GM12878 (cell line): Measurements from ENCODE around the gene CASQ1. TPM values are rescaled to one million over a fixed set of nuclear protein-coding genes. Genes with fewer than 3 reads are reported as not detected.

Experiments used
- ATAC-seq: fragments of 200-7000 bp; cut with Tn5 transposase; 3 replicates; pipeline ENCODE4 v1.9.1; 2020; ENCODE audit warnings: mild to moderate bottlenecking, moderate library complexity
- Bru-seq: library from RNA; stranded (reverse); fragments of 400-500 nt; gene quantifications from one replicate; lab custom pipeline; 2021; lab: Mats Ljungman, UMichigan
- BruChase-seq, 2 experiments: library from RNA; stranded (reverse); fragments of 400-500 nt; gene quantifications; one replicate each; lab custom pipeline; 2021; lab: Mats Ljungman, UMichigan
- BruUV-seq: library from RNA; stranded (reverse); fragments of 400-500 nt; replicated peaks from 2 replicates; lab custom pipeline; 2021; lab: Mats Ljungman, UMichigan
- CTCF ChIA-PET: fragments of 300-600 bp; sonication (Branson Sonifier 250); formaldehyde crosslinking; extraction: SDS; loops from one replicate; lab custom pipeline; 2021; ENCODE audit warnings: inconsistent platforms; lab: Yijun Ruan, JAX
- POLR2A ChIA-PET: fragments of 350-600 bp; formaldehyde crosslinking; extraction: SDS; loops from one replicate; lab custom pipeline; 2021; ENCODE audit warnings: inconsistent platforms; lab: Charles Lee
- RAD21 ChIA-PET: fragments of 300-600 bp; sonication (Branson Sonifier 250); formaldehyde crosslinking; loops from one replicate; lab custom pipeline; 2023; ENCODE audit warnings: antibody characterized with exemption; ENCODE audit not compliant: unreplicated experiment; lab: Charles Lee
- SMC1A ChIA-PET: fragments of 300-600 bp; sonication (Branson Sonifier 250); formaldehyde crosslinking; loops from one replicate; lab custom pipeline; 2023; ENCODE audit not compliant: unreplicated experiment, uncharacterized antibody; lab: Charles Lee
- DNase-seq: peaks from one replicate; pipeline ENCODE4 v3.0.0-alpha.2; 2011; ENCODE audit warnings: low read depth, low spot score
- FAIRE-seq: peaks from 3 replicates; lab custom pipeline; 2011; peaks lifted over from hg19 to GRCh38; lab: Jason Lieb, UNC
- H2AFZ ChIP-seq: 2 replicates; pipeline ENCODE4 v1.6.0; 2011; ENCODE audit warnings: low read depth, low read length, control low read depth; ENCODE audit not compliant: control insufficient read depth
- H3K27ac ChIP-seq: 2 replicates; pipeline ENCODE4 v1.5.1; 2011; ENCODE audit warnings: control low read depth; ENCODE audit not compliant: control insufficient read depth, insufficient read depth
- H3K27me3 ChIP-seq, 2 experiments: replicated peaks in 1 of 2; 2 replicates each; pipeline versions ENCODE4 v1.6.0 to v1.6.1; 2011; ENCODE audit warnings: low read length in 1 of 2; ENCODE audit not compliant: control insufficient read depth in 2 of 2, insufficient read depth in 2 of 2
- H3K36me3 ChIP-seq, 2 experiments: 2 replicates each; pipeline ENCODE4 v1.5.1; 2011; ENCODE audit warnings: low read length in 1 of 2; ENCODE audit not compliant: control insufficient read depth in 2 of 2, insufficient read depth in 2 of 2
- H3K4me1 ChIP-seq: 2 replicates; pipeline ENCODE4 v1.6.1; 2011; ENCODE audit warnings: mild to moderate bottlenecking, low read length, moderate library complexity, mixed read lengths; ENCODE audit not compliant: control insufficient read depth, insufficient read depth
- H3K4me2 ChIP-seq: 2 replicates; pipeline ENCODE4 v1.6.0; 2011; ENCODE audit warnings: control low read depth; ENCODE audit not compliant: control insufficient read depth, insufficient read depth
- H3K4me3 ChIP-seq: fragments of 200-600 bp; sonication (generic); 2 replicates; pipeline ENCODE4 v1.5.1; 2016
- H3K79me2 ChIP-seq: 2 replicates; pipeline ENCODE4 v1.6.0; 2011; ENCODE audit warnings: low read length; ENCODE audit not compliant: control insufficient read depth, insufficient read depth
- H3K9ac ChIP-seq: 2 replicates; pipeline ENCODE4 v1.8.0; 2011; ENCODE audit warnings: low read length, control low read depth, mixed read lengths; ENCODE audit not compliant: control insufficient read depth, insufficient read depth
- H3K9me3 ChIP-seq: replicated peaks from 3 replicates; pipeline ENCODE4 v1.5.1; 2011; ENCODE audit warnings: mild to moderate bottlenecking, low read length; ENCODE audit not compliant: control insufficient read depth, insufficient read depth
- H4K20me1 ChIP-seq: 2 replicates; pipeline ENCODE4 v1.6.0; 2011; ENCODE audit not compliant: control insufficient read depth, insufficient read depth
- CHD4 ChIP-seq: fragments of 200-600 bp; sonication (generic); IDR thresholded peaks from 2 replicates; pipeline ENCODE4 v1.6.1; 2016; ENCODE audit warnings: mild to moderate bottlenecking
- HDAC2 ChIP-seq: fragments of 200-600 bp; sonication (generic); IDR thresholded peaks from 2 replicates; pipeline ENCODE4 v1.6.1; 2017
- KLF5 ChIP-seq: fragments of 450-650 bp; IDR thresholded peaks from 2 replicates; pipeline ENCODE4 v1.6.1; 2014; ENCODE audit warnings: mild to moderate bottlenecking; ENCODE audit not compliant: partially characterized antibody
- NBN ChIP-seq: fragments of 450-650 bp; IDR thresholded peaks from 2 replicates; pipeline ENCODE4 v1.6.1; 2016
- NR2C1 ChIP-seq: fragments of 450-650 bp; IDR thresholded peaks from 2 replicates; pipeline ENCODE4 v1.6.1; 2017; ENCODE audit warnings: antibody characterized with exemption, mild to moderate bottlenecking, moderate library complexity
- WGBS: methylation state at CpG from one replicate; pipeline ENCODE4 v1.1.6; 2016; ENCODE audit warnings: low lambda C conversion rate; ENCODE audit not compliant: insufficient replicate concordance, insufficient coverage; ENCODE audit errors: missing lambda C conversion rate; 5-methylcytosine and 5-hydroxymethylcytosine counted together
- in situ Hi-C: fragments of 300-500 bp; cut with MboI; formaldehyde crosslinking; loops from 9 replicates; pipeline ENCODE4 v1.14.3; 2018; ENCODE audit warnings: mixed read lengths
- intact Hi-C: fragments of 100-400 bp; cut with micrococcal nuclease; formaldehyde crosslinking; loops from one replicate; pipeline ENCODE4 v1.14.2; 2022; ENCODE audit not compliant: unreplicated experiment
- long read RNA-seq, 2 experiments: library from polyadenylated mRNA; unstranded; transcript quantifications; one replicate each; pipeline ENCODE4 v2.0.0, GENCODE V29; 2019 to 2020
- polyA minus RNA-seq, 3 experiments: library from RNA; depleted of rRNA, polyadenylated mRNA; stranded (reverse); fragments of >200 nt; gene quantifications; 2 replicates each; pipeline ENCODE4 v1.2.3, GENCODE V29; 2011
- polyA plus RNA-seq, 11 experiments: library from polyadenylated mRNA; depleted of rRNA in 4 of 11; unstranded in 6 of 11; stranded (reverse) in 5 of 11; fragments of >200 nt; fragmentation: Nextera tagmentation in 4 of 11; fragmentation: Illumina TruSeq in 1 of 11; extraction: Ambion mirVana in 4 of 11; extraction: Trizol in 1 of 11; gene quantifications; 1 replicate in 1 of 11; 2 replicates in 10 of 11; pipeline versions ENCODE4 v1.2.1 to v1.2.3, GENCODE V29; 2011 to 2016; ENCODE audit warnings: inconsistent platforms in 2 of 11, missing spikeins in 2 of 11, low read depth in 1 of 11
- total RNA-seq, 4 experiments: library from RNA; depleted of rRNA in 3 of 4; stranded (reverse); fragments of >200 nt in 3 of 4; fragmentation: Illumina TruSeq in 1 of 4; extraction: Trizol in 1 of 4; gene quantifications; 2 replicates each; pipeline versions ENCODE4 v1.2.1 to v1.2.3, GENCODE V29; 2013 to 2021
- TF ChIP-seq, protein P1 (sequence below): fragments of 450-650 bp; IDR thresholded peaks from 2 replicates; pipeline ENCODE4 v1.6.1; 2016; ENCODE audit warnings: mild to moderate bottlenecking
- TF ChIP-seq, protein P2 (sequence below): IDR thresholded peaks from 2 replicates; pipeline ENCODE4 v1.6.1; 2011; ENCODE audit warnings: mild to moderate bottlenecking, low read depth, low read length, moderate library complexity; ENCODE audit not compliant: insufficient replicate concordance
- TF ChIP-seq, protein P3 (sequence below): fragments of 450-650 bp; IDR thresholded peaks from 2 replicates; pipeline ENCODE4 v1.6.1; 2014; ENCODE audit warnings: mild to moderate bottlenecking

CASQ1 gene
- total RNA-seq (2013; cell fraction: nucleolus; rRNA removed) = 1.0 and 1.7 TPM in 2 replicates
- total RNA-seq (2014; rRNA removed) (0.28 and 0.38 TPM in 2 replicates), total RNA-seq (2014; rRNA removed; fragmentation: Illumina TruSeq; extraction: Trizol) (0.14 and 0.27 TPM in 2 replicates), total RNA-seq (2021) (0.21 and 0.40 TPM in 2 replicates), polyA plus RNA-seq (2011; rRNA removed) (0.73 and 0.77 TPM in 2 replicates), polyA plus RNA-seq (2014; fragmentation: Illumina TruSeq; extraction: Trizol) (0.40 and 0.92 TPM in 2 replicates), polyA plus RNA-seq (2014; fragmentation: Nextera tagmentation; extraction: Ambion mirVana) (under 1 TPM; 0.22 to 0.61 TPM), polyA plus RNA-seq (2014; rRNA removed) (0.44 and 0.95 TPM in 2 replicates), polyA plus RNA-seq (2016; fragmentation: Nextera tagmentation; extraction: Ambion mirVana) (under 1 TPM; 0.10 to 0.42 TPM), polyA minus RNA-seq (2011; rRNA and poly(A)+ RNA removed) (0.10 TPM in 1 of 2 replicates, not detected in the other), Bru-seq, nascent RNA (percentile 19 among the genes with signal in this experiment), BruChase-seq, experiment 1, labeled RNA remaining after a 6-hour chase (percentile 18 among the genes with signal in this experiment), BruChase-seq, experiment 2, labeled RNA remaining after a 2-hour chase (percentile 20 among the genes with signal in this experiment)
- 0.91 TPM for polyA plus RNA-seq (2011; ENCODE audit: low read depth)
- 0.28 and 0.37 TPM in 2 replicates for polyA plus RNA-seq (2011; cell fraction: cytosol; rRNA removed)
- polyA plus RNA-seq (2011; cell fraction: nucleus; rRNA removed) = 2.6 and 3.0 TPM in 2 replicates
- polyA plus RNA-seq (2012) = 0.59 and 0.72 TPM in 2 replicates
- polyA minus RNA-seq (2011; cell fraction: cytosol; rRNA and poly(A)+ RNA removed) = not detected in 2 replicates
- 0.57 TPM in 1 of 2 replicates, not detected in the other for polyA minus RNA-seq (2011; cell fraction: nucleus; rRNA and poly(A)+ RNA removed)
- long read RNA-seq, experiment 1 = 0 reads
- long read RNA-seq, experiment 2 = 0 reads

DNA sequence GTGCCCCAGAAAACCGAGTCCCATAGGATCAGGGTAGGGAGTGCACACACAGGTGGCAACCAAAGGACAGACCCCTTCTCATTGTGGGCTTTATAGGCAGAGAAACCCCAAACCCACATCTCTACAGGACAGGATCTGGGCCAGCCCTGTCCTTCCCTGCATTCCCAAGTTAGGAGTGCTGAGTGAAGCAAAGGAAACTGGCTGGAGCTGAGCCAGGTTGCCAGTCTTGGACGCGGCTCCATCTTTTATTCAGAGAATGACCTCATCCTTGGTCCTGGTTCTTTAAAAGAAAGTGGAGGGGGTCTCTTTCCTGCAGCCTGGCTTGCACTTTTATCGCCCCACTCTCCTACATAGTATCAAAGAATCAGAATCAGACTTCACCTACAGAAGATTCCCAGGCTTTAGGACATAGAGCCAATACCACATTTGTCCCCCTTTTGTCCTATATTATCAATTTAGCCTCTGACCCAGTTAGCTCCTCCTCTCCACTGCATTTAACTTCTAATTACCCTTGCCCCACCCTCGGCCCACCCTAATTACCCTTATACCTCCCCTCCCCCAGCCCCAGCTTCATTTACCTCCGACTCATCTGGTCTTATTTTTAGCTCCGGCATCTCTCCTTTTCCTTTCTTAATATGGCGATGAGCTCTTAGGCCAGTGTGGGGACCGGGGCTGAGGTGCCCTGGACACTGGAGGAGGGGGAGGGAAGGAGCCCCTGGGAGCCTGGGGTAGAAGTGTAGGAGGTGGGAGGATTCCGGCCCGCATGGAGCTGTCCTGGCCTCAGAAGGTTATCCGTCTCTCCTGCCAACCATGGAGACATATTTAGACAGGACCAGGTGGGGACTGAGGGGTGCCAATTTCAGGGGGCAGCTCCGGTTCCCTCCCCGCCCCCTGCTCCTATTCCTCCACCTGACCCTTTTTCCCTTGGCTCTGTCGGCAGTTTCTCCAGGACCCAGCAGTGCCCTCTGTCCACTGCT, at the start of gene CASQ1:
Gene CASQ1, plus strand, starts transcription at position 927 of the 977 bp plus-strand sequence. CDS start 177 bp downstream, outside the sequence.
- CTCF ChIA-PET = interaction anchor here (0.6 to 8.7 kb wide), 11 partner anchors 14 to 187 kb away, joined by 3 to 273 read pairs (median 7); partner anchors contain the start of gene PEX19
- ATAC-seq (no peak), DNase-seq (no peak), FAIRE-seq (no peak)
- 51% methylated on average over 11 of the region's 15 CpGs for WGBS
- no peaks in the 10 kb centered on the region for H4K20me1 ChIP-seq
- H2AFZ ChIP-seq = no peak within 1 kb of the TSS
- BruUV-seq = no TSS peak
- intact Hi-C loops = loop anchor here (5.0 kb wide), 1 partner anchor 417 kb away; no protein-coding TSS in a partner anchor
- no peak within 1 kb of the TSS for H3K9ac ChIP-seq
- no peak within 1 kb of the TSS for H3K27ac ChIP-seq
- SMC1A ChIA-PET = interaction anchor here (0.7 to 5.6 kb wide), 11 partner anchors 11 to 186 kb away, joined by 3 to 123 read pairs (median 6); no protein-coding TSS in a partner anchor
- no peak within 1 kb of the TSS for H3K4me2 ChIP-seq
- peaks cover 0 to 3% of the 10 kb centered on the region in 2 experiments; a peak in 1 of 4 replicates for H3K27me3 ChIP-seq
- POLR2A ChIA-PET = interaction anchor here (0.7 to 0.8 kb wide), 2 partner anchors 25 to 391 kb away, joined by 3 to 5 read pairs; no protein-coding TSS in a partner anchor
- in situ Hi-C loops = loop anchor here (5.0 kb wide), 1 partner anchor 102 kb away; no protein-coding TSS in a partner anchor
- H3K4me1 ChIP-seq = peaks cover 10% of the 10 kb centered on the region; the same call in 1 of the 2 replicates
- H3K79me2 ChIP-seq = no peaks in the 10 kb centered on the region
- RAD21 ChIA-PET = interaction anchor here (0.7 to 5.4 kb wide), 10 partner anchors 14 to 189 kb away, joined by 3 to 128 read pairs (median 8); partner anchors contain the start of gene PEA15
- no peak within 1 kb of the TSS for H3K4me3 ChIP-seq
- H3K9me3 ChIP-seq = no peaks in the 10 kb centered on the region
- no peaks in the 10 kb centered on the region for H3K36me3 ChIP-seq
- TF ChIP-seq NBN (no peak), CHD4 (no peak), KLF5 (no peak), NR2C1 (no peak), HDAC2 (no peak)
- TF ChIP-seq, protein P1, sequence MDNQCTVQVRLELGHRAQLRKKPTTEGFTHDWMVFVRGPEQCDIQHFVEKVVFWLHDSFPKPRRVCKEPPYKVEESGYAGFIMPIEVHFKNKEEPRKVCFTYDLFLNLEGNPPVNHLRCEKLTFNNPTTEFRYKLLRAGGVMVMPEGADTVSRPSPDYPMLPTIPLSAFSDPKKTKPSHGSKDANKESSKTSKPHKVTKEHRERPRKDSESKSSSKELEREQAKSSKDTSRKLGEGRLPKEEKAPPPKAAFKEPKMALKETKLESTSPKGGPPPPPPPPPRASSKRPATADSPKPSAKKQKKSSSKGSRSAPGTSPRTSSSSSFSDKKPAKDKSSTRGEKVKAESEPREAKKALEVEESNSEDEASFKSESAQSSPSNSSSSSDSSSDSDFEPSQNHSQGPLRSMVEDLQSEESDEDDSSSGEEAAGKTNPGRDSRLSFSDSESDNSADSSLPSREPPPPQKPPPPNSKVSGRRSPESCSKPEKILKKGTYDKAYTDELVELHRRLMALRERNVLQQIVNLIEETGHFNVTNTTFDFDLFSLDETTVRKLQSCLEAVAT = no peak
- TF ChIP-seq, protein P2, sequence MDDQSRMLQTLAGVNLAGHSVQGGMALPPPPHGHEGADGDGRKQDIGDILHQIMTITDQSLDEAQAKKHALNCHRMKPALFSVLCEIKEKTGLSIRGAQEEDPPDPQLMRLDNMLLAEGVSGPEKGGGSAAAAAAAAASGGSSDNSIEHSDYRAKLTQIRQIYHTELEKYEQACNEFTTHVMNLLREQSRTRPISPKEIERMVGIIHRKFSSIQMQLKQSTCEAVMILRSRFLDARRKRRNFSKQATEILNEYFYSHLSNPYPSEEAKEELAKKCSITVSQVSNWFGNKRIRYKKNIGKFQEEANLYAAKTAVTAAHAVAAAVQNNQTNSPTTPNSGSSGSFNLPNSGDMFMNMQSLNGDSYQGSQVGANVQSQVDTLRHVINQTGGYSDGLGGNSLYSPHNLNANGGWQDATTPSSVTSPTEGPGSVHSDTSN = no peak
- TF ChIP-seq, protein P3, sequence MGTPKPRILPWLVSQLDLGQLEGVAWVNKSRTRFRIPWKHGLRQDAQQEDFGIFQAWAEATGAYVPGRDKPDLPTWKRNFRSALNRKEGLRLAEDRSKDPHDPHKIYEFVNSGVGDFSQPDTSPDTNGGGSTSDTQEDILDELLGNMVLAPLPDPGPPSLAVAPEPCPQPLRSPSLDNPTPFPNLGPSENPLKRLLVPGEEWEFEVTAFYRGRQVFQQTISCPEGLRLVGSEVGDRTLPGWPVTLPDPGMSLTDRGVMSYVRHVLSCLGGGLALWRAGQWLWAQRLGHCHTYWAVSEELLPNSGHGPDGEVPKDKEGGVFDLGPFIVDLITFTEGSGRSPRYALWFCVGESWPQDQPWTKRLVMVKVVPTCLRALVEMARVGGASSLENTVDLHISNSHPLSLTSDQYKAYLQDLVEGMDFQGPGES = no peak
